IMR-90 (cell line): Measurements from ENCODE around the gene CCDC74B. TPM values are rescaled to one million over a fixed set of nuclear protein-coding genes. Genes with fewer than 3 reads are reported as not detected.
"Not testable (repeated sequence)": the region's sequence is repeated elsewhere in the genome, so short reads cannot be mapped to it uniquely, and the experiment has no call there.

Source experiments
- ATAC-seq: fragments of 200-7000 bp; cut with Tn5 transposase; 2 replicates; pipeline ENCODE4 v1.9.1; 2020; ENCODE audit warnings: low read depth, mild to moderate bottlenecking, moderate library complexity
- BruUV-seq: library from RNA; stranded (reverse); fragments of 400-500 nt; replicated peaks from 2 replicates; lab custom pipeline; 2021; lab: Mats Ljungman, UMichigan
- CTCF ChIA-PET: fragments of 300-600 bp; formaldehyde crosslinking; extraction: SDS; loops from one replicate; lab custom pipeline; 2021; ENCODE audit warnings: antibody characterized with exemption; lab: Yijun Ruan, JAX
- POLR2A ChIA-PET: fragments of 300-600 bp; sonication (Branson Sonifier 250); formaldehyde crosslinking; loops from one replicate; lab custom pipeline; 2022; ENCODE audit warnings: antibody characterized with exemption; ENCODE audit not compliant: unreplicated experiment; lab: Charles Lee
- DNase-seq: peaks from one replicate; pipeline ENCODE4 v3.0.0; 2013
- H2AFZ ChIP-seq: replicated peaks from 2 replicates; pipeline ENCODE3; 2013; ENCODE audit warnings: low read length, mild to moderate bottlenecking; ENCODE audit not compliant: poor library complexity
- H2AK5ac ChIP-seq: 2 replicates; pipeline ENCODE4 v1.6.1; 2013; ENCODE audit warnings: low read depth, low read length, inconsistent platforms
- H2AK9ac ChIP-seq: replicated peaks from 2 replicates; pipeline ENCODE3; 2013; ENCODE audit warnings: mild to moderate bottlenecking, low read depth, low read length, moderate library complexity; ENCODE audit not compliant: poor library complexity
- H2BK120ac ChIP-seq: 2 replicates; pipeline ENCODE4 v1.6.1; 2013; ENCODE audit warnings: low read depth, low read length, inconsistent platforms
- H2BK15ac ChIP-seq: 3 replicates; pipeline ENCODE4 v1.6.1; 2013; ENCODE audit warnings: low read depth, low read length, inconsistent platforms
- H2BK20ac ChIP-seq: 2 replicates; pipeline ENCODE4 v1.6.1; 2013; ENCODE audit warnings: low read depth, mild to moderate bottlenecking, inconsistent platforms, low read length, moderate library complexity
- H2BK5ac ChIP-seq: 2 replicates; pipeline ENCODE4 v1.6.1; 2013; ENCODE audit warnings: mild to moderate bottlenecking, low read depth, low read length, inconsistent platforms; ENCODE audit not compliant: poor library complexity, severe bottlenecking
- H3K14ac ChIP-seq: replicated peaks from 2 replicates; pipeline ENCODE4 v1.6.1; 2013; ENCODE audit warnings: low read depth, low read length, inconsistent platforms
- H3K18ac ChIP-seq: 2 replicates; pipeline ENCODE4 v1.6.1; 2013; ENCODE audit warnings: low read depth, low read length, control low read depth
- H3K23ac ChIP-seq: 2 replicates; pipeline ENCODE4 v1.6.1; 2013; ENCODE audit warnings: low read depth, low read length, inconsistent platforms
- H3K27ac ChIP-seq: 2 replicates; pipeline ENCODE4 v1.5.1; 2013; ENCODE audit warnings: mild to moderate bottlenecking, control low read depth, low read length; ENCODE audit not compliant: insufficient read depth
- H3K27me3 ChIP-seq: 2 replicates; pipeline ENCODE4 v1.6.1; 2013; ENCODE audit warnings: low read length; ENCODE audit not compliant: control insufficient read depth, insufficient read depth
- H3K36me3 ChIP-seq: 2 replicates; pipeline ENCODE4 v1.6.1; 2013; ENCODE audit warnings: low read length, mixed read lengths; ENCODE audit not compliant: control insufficient read depth, insufficient read depth
- H3K4ac ChIP-seq: 2 replicates; pipeline ENCODE4 v1.6.1; 2013; ENCODE audit warnings: low read depth, low read length, inconsistent platforms
- H3K4me1 ChIP-seq: 2 replicates; pipeline ENCODE4 v1.6.1; 2013; ENCODE audit warnings: low read length, mixed read lengths; ENCODE audit not compliant: control insufficient read depth, insufficient read depth
- H3K4me2 ChIP-seq: 2 replicates; pipeline ENCODE4 v1.6.1; 2013; ENCODE audit warnings: low read depth, mild to moderate bottlenecking, control low read depth, low read length, moderate library complexity
- H3K4me3 ChIP-seq: 2 replicates; pipeline ENCODE4 v1.5.1; 2013; ENCODE audit warnings: low read depth, mild to moderate bottlenecking, control low read depth, low read length, moderate library complexity; ENCODE audit not compliant: insufficient read depth
- H3K56ac ChIP-seq: 2 replicates; pipeline ENCODE4 v1.6.1; 2013; ENCODE audit warnings: low read length, inconsistent platforms; ENCODE audit not compliant: insufficient read depth; ENCODE audit errors: extremely low read depth
- H3K79me1 ChIP-seq, 2 experiments: 2 replicates each; pipeline ENCODE4 v1.6.1; 2013; ENCODE audit warnings: low read length in 2 of 2, inconsistent platforms in 1 of 2, low read depth in 1 of 2
- H3K9ac ChIP-seq: 2 replicates; pipeline ENCODE4 v1.6.1; 2013; ENCODE audit warnings: low read depth, low read length, control low read depth
- H3K9me1 ChIP-seq: 2 replicates; pipeline ENCODE4 v1.6.1; 2013; ENCODE audit warnings: low read length, inconsistent platforms; ENCODE audit not compliant: insufficient read depth
- H3K9me3 ChIP-seq: 2 replicates; pipeline ENCODE4 v1.6.1; 2013; ENCODE audit warnings: low read length; ENCODE audit not compliant: control insufficient read depth, insufficient read depth
- H4K20me1 ChIP-seq: 2 replicates; pipeline ENCODE4 v1.6.1; 2013; ENCODE audit warnings: low read length, inconsistent platforms; ENCODE audit not compliant: insufficient read depth
- H4K5ac ChIP-seq: 2 replicates; pipeline ENCODE4 v1.6.1; 2013; ENCODE audit warnings: mild to moderate bottlenecking, low read depth, low read length, control low read depth
- H4K8ac ChIP-seq, 2 experiments: 2 replicates each; pipeline ENCODE4 v1.6.1; 2013; ENCODE audit warnings: low read depth in 2 of 2, low read length in 2 of 2, control low read depth in 1 of 2, inconsistent platforms in 1 of 2
- H4K91ac ChIP-seq: 2 replicates; pipeline ENCODE4 v1.6.1; 2013; ENCODE audit warnings: low read depth, low read length, inconsistent platforms; ENCODE audit not compliant: insufficient read depth
- CHD1 ChIP-seq: IDR thresholded peaks from 2 replicates; pipeline ENCODE4 v1.6.1; 2012; ENCODE audit warnings: low read depth, low read length, improper control_type of control experiment
- FOS ChIP-seq: fragments of 150-350 bp; IDR thresholded peaks from 2 replicates; pipeline ENCODE4 v1.6.1; 2016; ENCODE audit warnings: low read depth, low read length
- MAFK ChIP-seq: IDR thresholded peaks from 2 replicates; pipeline ENCODE4 v1.6.1; 2012; ENCODE audit warnings: low read depth, low read length, improper control_type of control experiment
- RFX5 ChIP-seq: IDR thresholded peaks from 2 replicates; pipeline ENCODE4 v1.8.0; 2012; ENCODE audit warnings: low read depth, mild to moderate bottlenecking, low read length, moderate library complexity
- WGBS, 2 experiments: methylation state at CpG; one replicate each; pipeline versions ENCODE4 v1.1.5 to v1.1.7; 2013; ENCODE audit warnings: missing lambda C conversion rate in 2 of 2; ENCODE audit not compliant: insufficient read length in 1 of 2; ENCODE audit errors: extremely low coverage in 2 of 2; 5-methylcytosine and 5-hydroxymethylcytosine counted together
- dilution Hi-C: fragments of 300-500 bp; cut with HindIII; formaldehyde crosslinking; loops from one replicate; pipeline ENCODE4 v1.14.3; 2018; ENCODE audit warnings: low sequenced_read_pairs; ENCODE audit not compliant: unreplicated experiment
- in situ Hi-C: fragments of 300-500 bp; cut with MboI; formaldehyde crosslinking; loops from 3 replicates; pipeline ENCODE4 v1.14.3; 2019; ENCODE audit warnings: low sequenced_read_pairs, inconsistent platforms, mixed read lengths
- intact Hi-C: fragments of 100-400 bp; cut with micrococcal nuclease; formaldehyde crosslinking; loops from 2 replicates; pipeline ENCODE4 v1.10.0; 2022
- polyA plus RNA-seq, 3 experiments: library from polyadenylated mRNA; depleted of rRNA; stranded (reverse); fragments of >200 nt; gene quantifications; 2 replicates each; pipeline ENCODE4 v1.2.3, GENCODE V29; 2012; ENCODE audit warnings: low replicate concordance in 1 of 3
- total RNA-seq: library from RNA; depleted of rRNA; stranded (reverse); fragments of >200 nt; gene quantifications from 2 replicates; pipeline ENCODE4 v1.2.3, GENCODE V29; 2012
- TF ChIP-seq, protein P1 (sequence below): conservative IDR thresholded peaks from 2 replicates; pipeline ENCODE4 v1.5.1; 2012; ENCODE audit warnings: mild to moderate bottlenecking, low read depth, low read length, improper control_type of control experiment

The CCDC74B gene
- total and polyA plus RNA-seq, 2 of the 4 experiments (the other 2 are of a cell fraction), result 3.9 to 8.4 TPM

DNA sequence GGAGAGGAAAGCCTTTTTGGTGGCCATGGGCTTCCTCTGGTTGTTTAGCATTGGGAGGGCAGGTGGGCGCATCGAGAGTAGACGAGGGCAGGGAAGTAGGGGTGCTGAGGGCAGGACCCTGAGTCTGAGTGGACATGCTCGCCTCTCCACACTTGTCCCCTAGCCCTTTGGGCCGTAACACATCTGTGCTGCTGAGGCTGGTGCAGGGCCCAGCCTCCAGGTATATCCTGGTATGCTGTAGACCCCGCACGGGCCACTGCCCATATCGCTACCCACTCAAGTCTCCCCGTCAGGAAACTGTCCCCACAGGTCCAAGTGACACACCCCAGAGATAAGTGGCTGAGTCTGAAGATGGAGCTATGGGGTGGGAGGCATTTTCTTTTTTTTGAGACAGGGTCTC is 13.7 kb upstream of the CCDC74B start:
- Histone ChIP-seq H2BK120ac (no peak overlapping the region), H3K4me3 (no peak overlapping the region), H2AK5ac (no peak overlapping the region), H4K91ac (no peak overlapping the region), H2BK20ac (no peak overlapping the region), H4K20me1 (no peaks in the 10 kb centered on the region), H3K4me2 (no peak overlapping the region), H2BK15ac (no peak overlapping the region), H3K36me3 (peaks cover 27% of the 10 kb centered on the region), H4K5ac (no peak overlapping the region), H2BK5ac (no peak overlapping the region), H3K9ac (no peak overlapping the region), H3K27ac (no peak overlapping the region), H4K8ac (no peak overlapping the region), H3K79me1 (no peaks in the 10 kb centered on the region), H3K9me1 (no peaks in the 10 kb centered on the region), H2AK9ac (no peak overlapping the region), H3K27me3 (no peaks in the 10 kb centered on the region), H3K4ac (no peak overlapping the region), H3K9me3 (no peaks in the 10 kb centered on the region), H3K23ac (no peak overlapping the region), H3K14ac (no peak overlapping the region), H3K18ac (no peak overlapping the region), H3K56ac (no peak overlapping the region), H2AFZ (no peak overlapping the region), H3K4me1 (no peaks in the 10 kb centered on the region)
- WGBS, 2 experiments, result 60% methylated on average over 1 of the region's 9 CpGs; no CpG with 5 or more reads in 1 of the 2 experiments
- intact Hi-C loops, result no loop called here
- TF ChIP-seq RFX5 (no peak), MAFK (no peak), FOS (no peak), CHD1 (no peak)
- TF ChIP-seq, protein P1, sequence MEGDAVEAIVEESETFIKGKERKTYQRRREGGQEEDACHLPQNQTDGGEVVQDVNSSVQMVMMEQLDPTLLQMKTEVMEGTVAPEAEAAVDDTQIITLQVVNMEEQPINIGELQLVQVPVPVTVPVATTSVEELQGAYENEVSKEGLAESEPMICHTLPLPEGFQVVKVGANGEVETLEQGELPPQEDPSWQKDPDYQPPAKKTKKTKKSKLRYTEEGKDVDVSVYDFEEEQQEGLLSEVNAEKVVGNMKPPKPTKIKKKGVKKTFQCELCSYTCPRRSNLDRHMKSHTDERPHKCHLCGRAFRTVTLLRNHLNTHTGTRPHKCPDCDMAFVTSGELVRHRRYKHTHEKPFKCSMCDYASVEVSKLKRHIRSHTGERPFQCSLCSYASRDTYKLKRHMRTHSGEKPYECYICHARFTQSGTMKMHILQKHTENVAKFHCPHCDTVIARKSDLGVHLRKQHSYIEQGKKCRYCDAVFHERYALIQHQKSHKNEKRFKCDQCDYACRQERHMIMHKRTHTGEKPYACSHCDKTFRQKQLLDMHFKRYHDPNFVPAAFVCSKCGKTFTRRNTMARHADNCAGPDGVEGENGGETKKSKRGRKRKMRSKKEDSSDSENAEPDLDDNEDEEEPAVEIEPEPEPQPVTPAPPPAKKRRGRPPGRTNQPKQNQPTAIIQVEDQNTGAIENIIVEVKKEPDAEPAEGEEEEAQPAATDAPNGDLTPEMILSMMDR, result no peak
- CTCF ChIA-PET, result no interaction called here
- dilution Hi-C loops, result no loop called here
- POLR2A ChIA-PET, result no interaction called here
- DNase-seq (no peak), ATAC-seq (no peak)
- in situ Hi-C loops, result loop anchor here (25.0 kb wide), 1 partner anchor 1354 kb away; no protein-coding TSS in a partner anchor
- BruUV-seq, result no TSS peak

DNA sequence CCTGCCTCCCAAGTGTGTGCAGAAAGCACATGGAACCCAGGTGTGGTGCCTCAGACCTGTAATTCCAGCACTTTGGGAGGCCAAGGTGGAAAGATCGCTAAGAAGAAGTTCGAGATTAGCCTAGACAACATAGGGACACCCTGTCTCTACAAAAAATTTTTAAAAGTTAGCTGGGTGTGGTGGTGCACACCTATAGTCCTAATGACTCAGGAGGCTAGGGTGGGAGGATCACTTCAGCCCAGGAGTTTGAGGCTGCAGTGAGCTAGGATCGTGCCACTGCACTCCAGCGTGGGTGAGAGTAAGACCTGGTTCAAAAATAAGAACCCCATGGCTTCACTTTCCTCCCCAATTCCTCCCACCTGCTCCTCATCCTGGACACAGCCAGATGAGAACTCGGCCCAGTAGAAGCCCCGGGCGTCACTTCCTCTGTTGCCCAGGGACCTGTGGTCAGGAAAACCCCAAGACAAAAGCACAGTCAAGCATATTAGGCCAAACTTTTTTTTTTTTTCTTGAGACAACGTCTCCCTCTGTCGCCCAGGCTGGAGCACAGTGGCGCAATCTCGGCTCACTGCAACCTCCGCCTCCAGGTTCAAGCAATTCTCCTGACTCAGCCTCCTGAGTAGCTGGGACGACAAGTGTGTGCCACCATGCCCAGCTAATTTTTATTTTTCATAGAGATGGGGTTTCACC is 13.1 kb upstream of the CCDC74B start:
- H3K18ac ChIP-seq, H3K56ac ChIP-seq, H3K79me1 ChIP-seq, H3K23ac ChIP-seq, H3K4me1 ChIP-seq, H4K5ac ChIP-seq, ATAC-seq, H3K9ac ChIP-seq, intact Hi-C loops, DNase-seq, H2BK15ac ChIP-seq, H2AK9ac ChIP-seq, CTCF ChIA-PET, H3K27me3 ChIP-seq, H3K4me2 ChIP-seq, H2BK20ac ChIP-seq, H2BK120ac ChIP-seq, H3K4me3 ChIP-seq, BruUV-seq, H3K27ac ChIP-seq, H3K14ac ChIP-seq, H4K8ac ChIP-seq, H3K4ac ChIP-seq, POLR2A ChIA-PET, H4K91ac ChIP-seq, H3K9me1 ChIP-seq, dilution Hi-C loops, H2AFZ ChIP-seq, H2AK5ac ChIP-seq, H2BK5ac ChIP-seq, H4K20me1 ChIP-seq, H3K9me3 ChIP-seq: not testable (repeated sequence)
- WGBS, 2 experiments, result 85% methylated on average over 4 of the region's 13 CpGs; no CpG with 5 or more reads in 1 of the 2 experiments
- peaks cover 27% of the 10 kb centered on the region for H3K36me3 ChIP-seq
- in situ Hi-C loops, result loop anchor here (25.0 kb wide), 1 partner anchor 1354 kb away; no protein-coding TSS in a partner anchor
